ENCODE measurements around the gene MAP7D2. TPM values are rescaled to one million over a fixed set of nuclear protein-coding genes. Genes with fewer than 3 reads are reported as not detected.

Gene MAP7D2
- total RNA-seq, 1 experiment from 2014 or later = 7.6 TPM

DNA sequence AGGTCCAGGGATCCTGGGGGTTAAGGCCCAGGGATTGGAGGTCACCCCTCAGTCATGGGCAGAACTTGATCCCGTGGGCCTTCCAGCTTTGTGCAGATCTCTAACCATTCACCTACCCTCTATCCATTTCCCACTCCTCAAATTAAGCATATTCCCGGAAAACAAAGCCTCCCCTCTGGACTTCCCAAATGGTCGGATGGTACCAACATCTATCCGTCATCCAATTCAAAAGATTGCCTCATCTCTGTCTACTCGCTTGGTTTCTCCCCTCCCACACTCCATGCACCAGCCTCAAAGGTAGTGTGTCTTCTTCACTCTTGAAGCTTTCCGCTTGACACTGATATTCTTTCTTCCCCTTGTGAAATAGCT is 125.4 kb downstream of the MAP7D2 start:
- POLR2A ChIA-PET = no interaction called here
- no peaks in the 10 kb centered on the region for H3K36me3 ChIP-seq (ENCODE audit: control insufficient read depth, insufficient read depth, low read length)
- TF ChIP-seq POLR2AphosphoS5 (IDR thresholded peaks at IDR 0.05; ENCODE audit: low read depth, low read length) (no peak), TCF7L2 (IDR thresholded peaks at IDR 0.05; ENCODE audit: low read depth, low read length) (no peak)
- TF ChIP-seq, protein P1, sequence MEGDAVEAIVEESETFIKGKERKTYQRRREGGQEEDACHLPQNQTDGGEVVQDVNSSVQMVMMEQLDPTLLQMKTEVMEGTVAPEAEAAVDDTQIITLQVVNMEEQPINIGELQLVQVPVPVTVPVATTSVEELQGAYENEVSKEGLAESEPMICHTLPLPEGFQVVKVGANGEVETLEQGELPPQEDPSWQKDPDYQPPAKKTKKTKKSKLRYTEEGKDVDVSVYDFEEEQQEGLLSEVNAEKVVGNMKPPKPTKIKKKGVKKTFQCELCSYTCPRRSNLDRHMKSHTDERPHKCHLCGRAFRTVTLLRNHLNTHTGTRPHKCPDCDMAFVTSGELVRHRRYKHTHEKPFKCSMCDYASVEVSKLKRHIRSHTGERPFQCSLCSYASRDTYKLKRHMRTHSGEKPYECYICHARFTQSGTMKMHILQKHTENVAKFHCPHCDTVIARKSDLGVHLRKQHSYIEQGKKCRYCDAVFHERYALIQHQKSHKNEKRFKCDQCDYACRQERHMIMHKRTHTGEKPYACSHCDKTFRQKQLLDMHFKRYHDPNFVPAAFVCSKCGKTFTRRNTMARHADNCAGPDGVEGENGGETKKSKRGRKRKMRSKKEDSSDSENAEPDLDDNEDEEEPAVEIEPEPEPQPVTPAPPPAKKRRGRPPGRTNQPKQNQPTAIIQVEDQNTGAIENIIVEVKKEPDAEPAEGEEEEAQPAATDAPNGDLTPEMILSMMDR (IDR thresholded peaks at IDR 0.05) = peak; percentile 26
- peak overlapping the region; percentile 82 for H3K27ac ChIP-seq (ENCODE audit: low read length)
- H3K27me3 ChIP-seq (ENCODE audit: control insufficient read depth, insufficient read depth, low read length) = no peaks in the 10 kb centered on the region
- no peak for DNase-seq (ENCODE audit: low read depth, low spot score)
- CTCF ChIA-PET = interaction anchor here (0.6 kb wide), 1 partner anchor 86 kb away, joined by 3 read pairs; no protein-coding TSS in a partner anchor
- BruUV-seq (replicated peaks) = no TSS peak
- ATAC-seq = no peak
- H3K4me1 ChIP-seq (ENCODE audit: control insufficient read depth, insufficient read depth, low read length) = no peaks in the 10 kb centered on the region
- no peaks in the 10 kb centered on the region for H3K9me3 ChIP-seq (ENCODE audit: control insufficient read depth, insufficient read depth, low read depth, low read length)
- intact Hi-C loops (cut with micrococcal nuclease; ENCODE audit: unreplicated experiment) = no loop called here
- peak overlapping the region; percentile 20 to 48 for H3K4me3 ChIP-seq (ENCODE audit: low read depth in 2 of 2, low read length in 2 of 2)
- in situ Hi-C loops (cut with HindIII; ENCODE audit: low pct_unique_long_range_greater_than_20kb, low sequenced_read_pairs) = no loop called here

DNA sequence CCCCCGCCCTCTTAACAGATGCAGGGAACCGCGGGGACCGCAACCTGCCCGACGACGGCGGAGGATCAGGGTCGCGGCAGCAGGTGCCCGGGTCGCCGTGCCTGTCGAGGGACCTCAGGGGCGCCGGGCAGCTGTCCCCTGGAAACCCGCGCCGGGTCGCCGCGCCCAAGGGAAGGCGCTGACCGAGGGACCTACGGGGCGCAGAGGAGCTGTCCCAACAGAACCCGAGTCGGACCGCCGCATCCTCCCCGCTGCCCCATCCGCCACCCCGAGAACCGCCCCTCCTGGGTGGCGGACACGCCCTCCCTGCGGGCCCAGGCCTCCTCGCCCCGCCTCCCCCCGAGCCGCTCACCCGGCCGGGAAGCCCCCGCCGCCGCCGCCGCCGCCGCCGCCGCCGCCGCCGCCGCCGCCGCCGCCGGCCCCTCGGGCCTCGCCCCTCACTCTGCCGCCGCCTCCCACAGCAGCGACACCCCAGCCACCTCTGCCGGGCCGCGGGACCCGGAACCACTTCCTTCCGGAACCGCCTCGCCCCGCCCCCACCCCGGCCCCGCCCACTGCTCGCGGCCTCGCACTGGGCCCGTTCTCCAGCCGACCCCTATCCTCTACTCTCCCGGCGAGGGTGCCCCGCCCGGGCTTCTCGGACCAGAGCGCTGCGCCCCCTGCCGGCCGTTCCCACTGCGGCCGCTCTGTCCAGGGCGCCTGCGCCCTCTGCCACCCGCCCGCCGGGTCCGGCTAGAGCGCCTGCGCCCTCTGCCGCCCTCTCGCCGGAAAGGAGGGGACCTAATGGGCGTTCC is 126.0 kb downstream of the MAP7D2 start, which contains the start of gene BCLAF3:
Gene BCLAF3 (minus strand): TSS at position 506 of the 794 bp plus-strand sequence. CDS start 20,797 bp downstream, outside the sequence.
- TF ChIP-seq, protein P1 (IDR thresholded peaks at IDR 0.05) = peak; percentile 92
- TF ChIP-seq POLR2AphosphoS5 (IDR thresholded peaks at IDR 0.05; ENCODE audit: low read depth, low read length) (no peak), TCF7L2 (IDR thresholded peaks at IDR 0.05; ENCODE audit: low read depth, low read length) (no peak), REST (IDR thresholded peaks at IDR 0.05; ENCODE audit: insufficient read depth in 1 of 2, low read depth in 2 of 2, low read length in 1 of 2) (no peak)
- ATAC-seq (peak; percentile 99), DNase-seq (ENCODE audit: low read depth, low spot score) (peak; percentile 20)
- ChIA-PET POLR2A (no interaction called here), CTCF (no interaction called here)
- no TSS peak for BruUV-seq (replicated peaks)
- Histone ChIP-seq H3K4me1 (ENCODE audit: control insufficient read depth, insufficient read depth, low read length) (no peaks in the 10 kb centered on the region), H3K27me3 (ENCODE audit: control insufficient read depth, insufficient read depth, low read length) (no peaks in the 10 kb centered on the region), H3K4me3 (ENCODE audit: low read depth in 2 of 2, low read length in 2 of 2) (peak within 1 kb of the TSS; percentile 58 to 67), H3K27ac (ENCODE audit: low read length) (peak within 1 kb of the TSS; percentile 82), H3K36me3 (ENCODE audit: control insufficient read depth, insufficient read depth, low read length) (no peaks in the 10 kb centered on the region), H3K9me3 (ENCODE audit: control insufficient read depth, insufficient read depth, low read depth, low read length) (no peaks in the 10 kb centered on the region)
- in situ Hi-C loops (cut with HindIII; ENCODE audit: low pct_unique_long_range_greater_than_20kb, low sequenced_read_pairs) = no loop called here
- intact Hi-C loops (cut with micrococcal nuclease; ENCODE audit: unreplicated experiment) = no loop called here

Data from Panc1 (cell line).